DND-41 (cell line): ENCODE data around the gene TUBB.

Experiments used
- ATAC-seq: fragments of 200-7000 bp; cut with Tn5 transposase; 3 replicates; pipeline ENCODE4 v1.9.1; 2021; ENCODE audit warnings: low read depth; ENCODE audit not compliant: insufficient read depth
- DNase-seq: peaks from one replicate; pipeline ENCODE4 v3.0.0-alpha.2; 2020
- H2AFZ ChIP-seq: 2 replicates; pipeline ENCODE4 v1.6.0; 2012; ENCODE audit warnings: low read depth, low read length
- H3K27ac ChIP-seq: 2 replicates; pipeline ENCODE4 v1.5.1; 2012; ENCODE audit warnings: low read length, inconsistent platforms
- H3K27me3 ChIP-seq: fragments of 200-600 bp; sonication (generic); 2 replicates; pipeline ENCODE4 v1.6.0; 2012; ENCODE audit warnings: low read length, mild to moderate bottlenecking, inconsistent platforms; ENCODE audit not compliant: insufficient read depth, poor library complexity
- H3K36me3 ChIP-seq: 2 replicates; pipeline ENCODE4 v1.5.1; 2012; ENCODE audit warnings: low read length, inconsistent platforms; ENCODE audit not compliant: insufficient read depth
- H3K4me1 ChIP-seq: 2 replicates; pipeline ENCODE4 v1.5.1; 2012; ENCODE audit warnings: mild to moderate bottlenecking, low read length; ENCODE audit not compliant: insufficient read depth
- H3K4me2 ChIP-seq: 2 replicates; pipeline ENCODE4 v1.6.0; 2012; ENCODE audit warnings: mild to moderate bottlenecking, moderate library complexity, low read length, inconsistent platforms; ENCODE audit not compliant: insufficient read depth
- H3K4me3 ChIP-seq, 2 experiments: fragments of 200-600 bp in 1 of 2; shearing (Covaris generic) in 1 of 2; 2 replicates each; pipeline ENCODE4 v1.5.1; 2012 to 2016; ENCODE audit warnings: inconsistent platforms in 2 of 2, low read length in 2 of 2, mild to moderate bottlenecking in 2 of 2, low read depth in 1 of 2, moderate library complexity in 1 of 2
- H3K79me2 ChIP-seq: 2 replicates; pipeline ENCODE4 v1.6.0; 2012; ENCODE audit warnings: low read length, inconsistent platforms; ENCODE audit not compliant: insufficient read depth
- H3K9ac ChIP-seq: 2 replicates; pipeline ENCODE4 v1.6.0; 2012; ENCODE audit warnings: low read depth, mild to moderate bottlenecking, inconsistent platforms, low read length, moderate library complexity
- H3K9me3 ChIP-seq: 2 replicates; pipeline ENCODE4 v1.5.1; 2012; ENCODE audit warnings: low read length, moderate library complexity, mild to moderate bottlenecking, inconsistent platforms; ENCODE audit not compliant: insufficient read depth, severe bottlenecking
- H4K20me1 ChIP-seq: 2 replicates; pipeline ENCODE4 v1.6.0; 2012; ENCODE audit warnings: low read length; ENCODE audit not compliant: insufficient read depth
- CTCF ChIP-seq: IDR thresholded peaks from 2 replicates; pipeline ENCODE4 v1.5.1; 2012; ENCODE audit warnings: borderline replicate concordance, low read length, moderate library complexity, mild to moderate bottlenecking; ENCODE audit not compliant: poor library complexity, severe bottlenecking; ENCODE audit errors: extremely low read depth
- EZH2 ChIP-seq: IDR thresholded peaks from 3 replicates; pipeline ENCODE4 v1.6.1; 2012; ENCODE audit warnings: borderline replicate concordance, low read depth, mild to moderate bottlenecking, moderate library complexity, low read length, inconsistent platforms; ENCODE audit not compliant: severe bottlenecking

The TUBB gene

DNA sequence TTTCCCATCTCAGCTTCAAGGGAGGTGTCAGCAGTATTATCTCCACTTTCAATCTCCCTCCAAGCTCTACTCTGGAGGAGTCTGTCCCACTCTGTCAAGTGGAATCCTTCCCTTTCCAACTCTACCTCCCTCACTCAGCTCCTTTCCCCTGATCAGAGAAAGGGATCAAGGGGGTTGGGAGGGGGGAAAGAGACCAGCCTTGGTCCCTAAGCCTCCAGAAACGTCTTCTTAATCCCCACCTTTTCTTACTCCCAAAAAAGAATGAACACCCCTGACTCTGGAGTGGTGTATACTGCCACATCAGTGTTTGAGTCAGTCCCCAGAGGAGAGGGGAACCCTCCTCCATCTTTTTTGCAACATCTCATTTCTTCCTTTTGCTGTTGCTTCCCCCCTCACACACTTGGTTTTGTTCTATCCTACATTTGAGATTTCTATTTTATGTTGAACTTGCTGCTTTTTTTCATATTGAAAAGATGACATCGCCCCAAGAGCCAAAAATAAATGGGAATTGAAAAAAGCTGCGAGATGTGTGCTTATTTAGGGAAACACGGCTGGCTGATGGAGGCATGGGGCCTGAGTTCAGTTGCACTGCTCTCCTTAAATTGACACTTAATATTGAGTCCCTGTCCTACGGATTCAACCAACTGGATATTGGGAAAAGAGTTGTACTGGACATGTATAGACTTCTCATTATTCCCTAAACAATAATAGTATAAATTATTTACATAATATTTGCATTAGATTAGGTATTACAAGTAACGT lies 4.9 kb downstream of the TUBB start:
- H3K4me2 ChIP-seq = peak overlapping the region; percentile 86; the same call in 1 of the 2 replicates

GRCh38 chr6:30725713-30726505 lies 5.8 kb downstream of the TUBB start:
- H4K20me1 ChIP-seq = peaks cover 61% of the 10 kb centered on the region

More for the DNA sequence above, 4.9 kb downstream of the TUBB start:
- Histone ChIP-seq H3K27me3 (no peaks in the 10 kb centered on the region), H3K9ac (no peak overlapping the region), H3K27ac (no peak overlapping the region), H3K4me1 (peaks cover 33% of the 10 kb centered on the region), H4K20me1 (peaks cover 54% of the 10 kb centered on the region), H3K36me3 (peaks cover 78% of the 10 kb centered on the region), H2AFZ (no peak overlapping the region), H3K4me3 (no peak overlapping the region), H3K79me2 (peaks cover 58% of the 10 kb centered on the region), H3K9me3 (no peaks in the 10 kb centered on the region)
- no peak for ATAC-seq
- TF ChIP-seq EZH2 = no peak
- TF ChIP-seq CTCF = no peak
- DNase-seq = no peak

DNA sequence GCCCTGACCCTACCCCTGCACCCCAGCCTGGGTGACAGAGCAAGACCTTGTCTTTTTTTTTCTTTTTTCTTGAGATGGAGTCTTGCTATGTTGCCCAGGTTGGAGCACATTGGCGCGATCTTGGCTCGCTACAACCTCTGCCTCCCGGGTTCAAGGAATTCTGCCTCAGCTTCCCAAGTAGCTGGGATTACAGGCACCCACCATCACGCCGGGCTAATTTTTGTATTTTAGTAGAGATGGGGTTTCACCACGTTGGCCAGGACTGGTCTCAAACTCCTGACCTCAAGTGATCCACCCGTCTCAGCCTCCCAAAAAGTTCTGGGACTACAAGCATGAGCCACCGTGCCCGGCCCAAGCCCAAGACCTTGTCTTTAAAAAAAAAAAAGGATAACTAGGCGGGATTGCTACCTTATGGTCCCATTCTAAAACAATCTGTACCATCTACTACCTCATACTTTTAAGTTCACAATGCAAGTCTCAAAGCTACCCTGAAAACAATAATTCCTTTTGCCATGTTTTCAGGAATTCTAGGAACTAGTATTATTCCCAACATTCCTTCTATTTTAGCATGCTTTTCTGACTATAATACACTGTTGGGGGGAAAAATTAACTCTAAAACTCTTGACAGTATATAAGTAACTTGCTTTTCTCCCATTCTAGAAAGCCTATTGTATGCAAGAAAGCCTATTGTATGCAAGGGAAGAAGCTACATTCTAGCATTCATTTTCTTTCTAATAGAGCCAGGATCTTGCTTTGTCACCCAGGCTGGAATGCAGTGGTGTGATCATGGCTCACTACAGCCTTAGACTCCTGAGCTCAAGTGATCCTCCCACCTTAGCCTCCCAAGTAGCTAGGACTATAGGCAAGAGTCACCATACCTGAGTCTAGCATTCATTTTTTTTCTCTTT lies 6.6 kb downstream of the TUBB start:
- H3K4me1 ChIP-seq = peaks cover 33% of the 10 kb centered on the region
- no peak overlapping the region for H3K4me2 ChIP-seq
- H3K27ac ChIP-seq = no peak overlapping the region
- H4K20me1 ChIP-seq = peaks cover 57% of the 10 kb centered on the region
- 0 out of 3 replicates have a peak, but pooled peaks have one; percentile 1 for ATAC-seq
- no peak for DNase-seq
- H2AFZ ChIP-seq = no peak overlapping the region
- no peaks in the 10 kb centered on the region for H3K27me3 ChIP-seq
- no peak overlapping the region for H3K4me3 ChIP-seq
- H3K9me3 ChIP-seq = no peaks in the 10 kb centered on the region
- H3K36me3 ChIP-seq = peaks cover 80% of the 10 kb centered on the region
- no peak overlapping the region for H3K9ac ChIP-seq
- TF ChIP-seq EZH2 (no peak), CTCF (no peak)
- H3K79me2 ChIP-seq = peaks cover 50% of the 10 kb centered on the region

More at GRCh38 chr6:30725713-30726505, 5.8 kb downstream of the TUBB start:
- Histone ChIP-seq H3K4me2 (peak overlapping the region; percentile 18; the same call in 1 of the 2 replicates), H3K27me3 (no peaks in the 10 kb centered on the region), H3K36me3 (peaks cover 80% of the 10 kb centered on the region), H3K27ac (peak overlapping the region; percentile 48; the same call in 1 of the 2 replicates), H3K79me2 (peaks cover 53% of the 10 kb centered on the region), H3K9me3 (no peaks in the 10 kb centered on the region), H3K4me3 (no peak overlapping the region), H2AFZ (no peak overlapping the region), H3K9ac (no peak overlapping the region), H3K4me1 (peaks cover 33% of the 10 kb centered on the region)
- ATAC-seq = peak; percentile 31
- DNase-seq = peak; percentile 60
- no peak for TF ChIP-seq EZH2
- no peak for TF ChIP-seq CTCF
